Keratinocyte (primary cell): ENCODE measurements around the gene NCBP3. TPM values are rescaled to one million over a fixed set of nuclear protein-coding genes. Genes with fewer than 3 reads are reported as not detected.

Source experiments
- DNase-seq: peaks from one replicate; pipeline ENCODE4 v3.0.0-alpha.2; 2011; ENCODE audit warnings: low read depth, missing footprints, low spot score
- FAIRE-seq: peaks from 2 replicates; lab custom pipeline; 2011; peaks lifted over from hg19 to GRCh38; lab: Jason Lieb, UNC
- H2AFZ ChIP-seq: 2 replicates; pipeline ENCODE4 v1.6.0; 2012; ENCODE audit warnings: low read length, control low read depth, inconsistent platforms; ENCODE audit not compliant: control insufficient read depth
- H3K27ac ChIP-seq: 2 replicates; pipeline ENCODE4 v1.5.1; 2011; ENCODE audit warnings: low read length; ENCODE audit not compliant: control insufficient read depth, insufficient read depth
- H3K27me3 ChIP-seq: 3 replicates; pipeline ENCODE4 v1.6.0; 2011; ENCODE audit warnings: low read length; ENCODE audit not compliant: control insufficient read depth, insufficient read depth; ENCODE audit errors: extremely low read depth
- H3K36me3 ChIP-seq, 2 experiments: 2 replicates in 1 of 2; 3 replicates in 1 of 2; pipeline ENCODE4 v1.5.1; 2011; ENCODE audit warnings: low read length in 2 of 2, mild to moderate bottlenecking in 1 of 2; ENCODE audit not compliant: control insufficient read depth in 2 of 2, insufficient read depth in 2 of 2; ENCODE audit errors: extremely low read depth in 1 of 2
- H3K4me1 ChIP-seq: 3 replicates; pipeline ENCODE4 v1.5.1; 2011; ENCODE audit warnings: low read length; ENCODE audit not compliant: control insufficient read depth, insufficient read depth; ENCODE audit errors: extremely low read depth
- H3K4me2 ChIP-seq: 3 replicates; pipeline ENCODE4 v1.6.0; 2011; ENCODE audit warnings: low read depth, low read length; ENCODE audit not compliant: control insufficient read depth, insufficient read depth; ENCODE audit errors: extremely low read depth
- H3K4me3 ChIP-seq, 3 experiments: fragments of 200-600 bp in 1 of 3; sonication (generic) in 1 of 3; 2 replicates in 2 of 3; 3 replicates in 1 of 3; pipeline ENCODE4 v1.5.1; 2011 to 2016; ENCODE audit warnings: low read length in 3 of 3, mild to moderate bottlenecking in 3 of 3, control low read depth in 2 of 3, inconsistent platforms in 1 of 3, low read depth in 1 of 3, mixed read lengths in 1 of 3, mixed run types in 1 of 3, moderate library complexity in 1 of 3; ENCODE audit not compliant: control insufficient read depth in 2 of 3, insufficient read depth in 2 of 3; ENCODE audit errors: extremely low read depth in 1 of 3
- H3K79me2 ChIP-seq: 2 replicates; pipeline ENCODE4 v1.6.0; 2012; ENCODE audit warnings: low read length; ENCODE audit not compliant: control insufficient read depth, insufficient read depth
- H3K9ac ChIP-seq: 3 replicates; pipeline ENCODE4 v1.6.0; 2011; ENCODE audit warnings: low read length; ENCODE audit not compliant: control insufficient read depth, insufficient read depth; ENCODE audit errors: extremely low read depth
- H3K9me1 ChIP-seq: 3 replicates; pipeline ENCODE4 v1.6.0; 2011; ENCODE audit warnings: low read length; ENCODE audit not compliant: control insufficient read depth, insufficient read depth; ENCODE audit errors: extremely low read depth
- H3K9me3 ChIP-seq: 2 replicates; pipeline ENCODE4 v1.5.1; 2012; ENCODE audit warnings: low read depth, low read length; ENCODE audit not compliant: control insufficient read depth
- H4K20me1 ChIP-seq: 3 replicates; pipeline ENCODE4 v1.6.0; 2011; ENCODE audit warnings: low read length; ENCODE audit not compliant: control insufficient read depth, insufficient read depth; ENCODE audit errors: extremely low read depth
- CTCF ChIP-seq, 3 experiments: IDR thresholded peaks in 1 of 3; conservative IDR thresholded peaks in 1 of 3; optimal IDR thresholded peaks in 1 of 3; 2 replicates in 2 of 3; 3 replicates in 1 of 3; pipeline versions ENCODE3 to v1.5.1; 2011; ENCODE audit warnings: low read length in 3 of 3, mild to moderate bottlenecking in 3 of 3, moderate library complexity in 2 of 3, control low read depth in 1 of 3, inconsistent platforms in 1 of 3; ENCODE audit not compliant: insufficient read depth in 2 of 3; ENCODE audit errors: extremely low read depth in 1 of 3
- EZH2 ChIP-seq: IDR thresholded peaks from one replicate; pipeline ENCODE4 v1.6.1; 2012; ENCODE audit warnings: inconsistent platforms, mild to moderate bottlenecking, low read length, moderate library complexity
- dilution Hi-C: fragments of 300-500 bp; cut with MboI; formaldehyde crosslinking; loops from one replicate; pipeline ENCODE4 v1.7.0; 2020; ENCODE audit warnings: low sequenced_read_pairs; ENCODE audit not compliant: extremely low pct_ligation_motif_present
- polyA plus RNA-seq, 5 experiments: library from polyadenylated mRNA; depleted of rRNA in 3 of 5; stranded (reverse) in 3 of 5; stranded (forward) in 1 of 5; unstranded in 1 of 5; fragments of >200 nt; gene quantifications; 1 replicate in 1 of 5; 2 replicates in 3 of 5; 3 replicates in 1 of 5; pipeline versions ENCODE4 v1.2.1 to v1.2.3, GENCODE V29; 2011 to 2012; ENCODE audit warnings: missing spikeins in 2 of 5, low read depth in 1 of 5, low replicate concordance in 1 of 5

Gene NCBP3
- polyA plus RNA-seq, 1 donor (not counting 4 experiments of a cell fraction or from before 2014, with no cell fraction given): 22.1 TPM

GRCh38 chr17:3761918-3762380, 84.1 kb downstream of the NCBP3 start:
- TF ChIP-seq CTCF (optimal IDR thresholded peaks at IDR 0.05 in 1 of 3, IDR thresholded peaks at IDR 0.05 in 1 of 3, conservative IDR thresholded peaks at IDR 0.05 in 1 of 3; ENCODE audit: extremely low read depth in 1 of 3, insufficient read depth in 2 of 3, low read length in 3 of 3) (no peak), EZH2 (no peak)
- H4K20me1 ChIP-seq: no peaks in the 10 kb centered on the region
- no peaks in the 10 kb centered on the region for H3K27me3 ChIP-seq
- no peaks in the 10 kb centered on the region for H3K9me1 ChIP-seq
- H2AFZ ChIP-seq: no peak overlapping the region
- H3K27ac ChIP-seq: no peak overlapping the region
- H3K36me3 ChIP-seq: no peaks in the 10 kb centered on the region
- DNase-seq (no peak), FAIRE-seq (no peak)
- H3K79me2 ChIP-seq: no peaks in the 10 kb centered on the region
- no peak overlapping the region for H3K9ac ChIP-seq
- H3K4me3 ChIP-seq: no peak overlapping the region
- H3K4me2 ChIP-seq: no peak overlapping the region
- dilution Hi-C loops: no loop called here
- H3K4me1 ChIP-seq: no peaks in the 10 kb centered on the region
- no peaks in the 10 kb centered on the region for H3K9me3 ChIP-seq

- no peak overlapping the region for H2AFZ ChIP-seq
These were observed 84.8 kb downstream of the NCBP3 start for GRCh38 chr17:3761036-3761917.

More at GRCh38 chr17:3761036-3761917, 84.8 kb downstream of the NCBP3 start:
- DNase-seq (no peak), FAIRE-seq (no peak)
- H3K9ac ChIP-seq: no peak overlapping the region
- H3K4me2 ChIP-seq: no peak overlapping the region
- no peak overlapping the region for H3K27ac ChIP-seq
- no peaks in the 10 kb centered on the region for H3K27me3 ChIP-seq
- no peaks in the 10 kb centered on the region for H3K4me1 ChIP-seq
- H3K36me3 ChIP-seq: no peaks in the 10 kb centered on the region
- TF ChIP-seq EZH2 (no peak), CTCF (optimal IDR thresholded peaks at IDR 0.05 in 1 of 3, IDR thresholded peaks at IDR 0.05 in 1 of 3, conservative IDR thresholded peaks at IDR 0.05 in 1 of 3; ENCODE audit: extremely low read depth in 1 of 3, insufficient read depth in 2 of 3, low read length in 3 of 3) (no peak)
- H4K20me1 ChIP-seq: no peaks in the 10 kb centered on the region
- dilution Hi-C loops: no loop called here
- H3K79me2 ChIP-seq: no peaks in the 10 kb centered on the region
- no peak overlapping the region for H3K4me3 ChIP-seq
- H3K9me3 ChIP-seq: no peaks in the 10 kb centered on the region
- no peaks in the 10 kb centered on the region for H3K9me1 ChIP-seq
